Ishikawa (cell line): ENCODE results near the gene MYO18A.

Experiments used
- CEBPB ChIP-seq: IDR thresholded peaks from 2 replicates; pipeline ENCODE4 v1.6.1; 2012
- CREB1 ChIP-seq: IDR thresholded peaks from 2 replicates; pipeline ENCODE4 v1.6.1; 2012; ENCODE audit warnings: low read depth
- EGR1 ChIP-seq: IDR thresholded peaks from 2 replicates; pipeline ENCODE4 v1.6.1; 2012
- EP300 ChIP-seq: IDR thresholded peaks from 2 replicates; pipeline ENCODE4 v1.6.1; 2012; ENCODE audit warnings: borderline replicate concordance
- MAX ChIP-seq: IDR thresholded peaks from 2 replicates; pipeline ENCODE4 v1.6.1; 2012
- RAD21 ChIP-seq: IDR thresholded peaks from 2 replicates; pipeline ENCODE4 v1.6.1; 2012; ENCODE audit warnings: low read depth
- REST ChIP-seq: IDR thresholded peaks from 2 replicates; pipeline ENCODE4 v1.6.1; 2012; ENCODE audit warnings: low read depth, mild to moderate bottlenecking
- TAF1 ChIP-seq: IDR thresholded peaks from 2 replicates; pipeline ENCODE4 v1.6.1; 2012; ENCODE audit warnings: low read depth, mild to moderate bottlenecking
- TCF12 ChIP-seq: IDR thresholded peaks from 2 replicates; pipeline ENCODE4 v1.6.1; 2012; ENCODE audit warnings: low read depth
- YY1 ChIP-seq: IDR thresholded peaks from 2 replicates; pipeline ENCODE4 v1.6.1; 2012; ENCODE audit warnings: low read depth
- TF ChIP-seq, protein P1 (sequence below): IDR thresholded peaks from 2 replicates; pipeline ENCODE4 v1.6.1; 2012

DNA sequence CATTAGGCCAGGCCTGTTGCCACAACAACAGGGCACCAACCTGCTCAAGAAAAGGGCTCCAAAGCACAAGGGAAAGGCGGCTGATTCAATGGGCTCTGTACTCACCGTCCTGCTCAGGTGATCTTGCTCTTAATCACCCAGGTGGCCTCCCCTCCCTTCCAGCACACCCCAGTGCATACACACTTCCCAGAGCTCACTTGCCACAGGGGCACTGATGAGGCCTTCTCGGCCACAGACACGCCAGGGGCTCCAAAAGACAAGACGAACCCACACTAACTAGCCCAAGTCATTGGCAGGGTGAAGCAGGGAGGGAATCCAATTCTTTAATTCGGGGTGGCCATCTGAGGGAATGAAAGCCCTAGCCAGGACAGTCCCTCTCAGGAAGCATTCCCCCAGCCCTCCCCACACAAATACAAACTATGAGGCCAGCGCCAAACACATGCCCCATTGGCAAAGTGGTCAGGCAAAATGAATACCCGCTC is 1.4 kb downstream of the MYO18A start:
- TF ChIP-seq CEBPB (no peak), EP300 (no peak), TAF1 (no peak), YY1 (no peak), MAX (no peak), EGR1 (no peak), RAD21 (no peak), REST (no peak), TCF12 (no peak), CREB1 (no peak)
- TF ChIP-seq, protein P1, sequence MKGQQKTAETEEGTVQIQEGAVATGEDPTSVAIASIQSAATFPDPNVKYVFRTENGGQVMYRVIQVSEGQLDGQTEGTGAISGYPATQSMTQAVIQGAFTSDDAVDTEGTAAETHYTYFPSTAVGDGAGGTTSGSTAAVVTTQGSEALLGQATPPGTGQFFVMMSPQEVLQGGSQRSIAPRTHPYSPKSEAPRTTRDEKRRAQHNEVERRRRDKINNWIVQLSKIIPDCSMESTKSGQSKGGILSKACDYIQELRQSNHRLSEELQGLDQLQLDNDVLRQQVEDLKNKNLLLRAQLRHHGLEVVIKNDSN = no peak
